GM18873 (cell line): ENCODE data around the gene MICAL3.
"Not testable (repeated sequence)": the region's sequence is repeated elsewhere in the genome, so short reads cannot be mapped to it uniquely, and the experiment has no call there.

ENCODE experiments used
- ATAC-seq: cut with Tn5 transposase; IDR thresholded peaks from one replicate; pipeline ENCODE4 v1.9.1; 2021; ENCODE audit warnings: mild to moderate bottlenecking, moderate library complexity, moderate number of reproducible peaks; ENCODE audit not compliant: unreplicated experiment, low FRiP score

Gene MICAL3

DNA sequence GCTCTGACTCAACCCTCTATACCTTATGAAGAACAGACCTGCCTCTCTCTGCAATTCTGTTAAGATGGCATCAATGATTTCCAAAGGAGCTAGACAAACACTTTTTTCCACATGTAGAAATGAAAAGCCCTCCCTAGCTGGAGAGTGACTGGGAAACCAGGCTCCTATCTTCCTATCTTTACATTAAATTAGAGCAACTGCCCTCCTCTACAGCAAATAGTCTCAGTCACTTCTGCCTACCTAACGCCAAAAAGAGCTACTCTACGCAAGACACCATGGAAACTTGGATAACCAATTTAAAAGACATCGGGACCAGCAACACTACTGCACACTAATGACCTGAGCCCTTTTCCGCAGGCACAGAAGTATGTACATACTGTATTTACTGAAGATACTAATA, 84.8 kb downstream of the MICAL3 start:
- no peak for ATAC-seq

DNA sequence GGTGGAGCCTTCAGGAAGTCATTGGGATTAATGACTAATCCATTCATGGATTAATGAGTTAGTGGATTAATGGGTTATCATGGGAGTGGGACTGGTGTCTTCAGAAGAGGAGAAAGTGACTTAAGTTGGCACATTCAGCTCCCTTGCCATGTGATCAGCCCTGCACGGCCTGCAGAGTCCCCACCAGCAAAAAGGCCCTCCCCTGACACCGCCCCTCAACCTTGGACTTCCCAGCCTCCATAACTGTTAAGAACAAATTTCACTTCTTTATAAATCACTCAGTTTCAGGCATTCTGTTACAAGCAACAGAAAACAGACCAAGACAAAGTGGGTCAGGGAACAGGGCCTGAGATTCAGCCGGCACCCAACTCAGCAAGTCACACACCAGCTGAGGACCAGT, 85.3 kb downstream of the MICAL3 start:
- no peak for ATAC-seq

DNA sequence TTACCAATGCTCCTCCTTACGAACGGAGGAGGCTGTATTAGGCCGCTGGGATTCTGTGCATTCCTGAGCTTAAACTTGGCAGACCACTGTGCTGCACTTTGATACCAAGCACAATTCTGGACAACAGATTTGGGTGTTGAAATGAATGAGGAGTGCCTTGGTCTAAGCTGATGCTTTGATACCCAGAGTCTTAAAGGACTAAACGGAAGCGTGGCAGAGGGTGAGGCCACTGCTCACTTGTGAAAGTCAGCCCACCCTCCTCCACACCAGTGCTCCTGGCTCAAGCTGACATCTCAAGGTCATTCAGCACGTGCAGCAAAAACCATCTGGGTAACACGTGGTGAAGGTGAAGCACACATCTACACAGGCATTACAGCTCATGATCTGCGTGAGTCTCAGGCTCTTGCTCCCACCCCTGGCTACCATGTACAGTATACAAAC, 85.9 kb downstream of the MICAL3 start:
- no peak for ATAC-seq

DNA sequence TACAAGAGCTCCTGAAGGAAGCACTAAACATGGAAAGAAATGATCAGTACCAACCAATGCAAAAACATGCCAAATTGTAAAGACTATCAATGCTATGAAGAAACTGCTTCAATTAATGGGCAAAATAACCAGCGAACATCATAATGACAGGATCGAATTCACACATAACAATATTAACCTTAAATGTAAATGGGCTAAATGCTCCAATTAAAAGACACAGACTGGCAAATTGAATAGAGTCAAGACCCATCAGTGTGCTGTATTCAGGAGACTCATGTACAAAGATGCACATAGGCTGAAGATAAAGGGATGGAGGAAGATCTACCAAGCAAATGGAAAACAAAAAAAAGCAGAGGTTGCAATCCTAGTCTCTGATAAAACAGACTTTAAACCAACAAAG, 91.9 kb downstream of the MICAL3 start:
- ATAC-seq = not testable (repeated sequence)

DNA sequence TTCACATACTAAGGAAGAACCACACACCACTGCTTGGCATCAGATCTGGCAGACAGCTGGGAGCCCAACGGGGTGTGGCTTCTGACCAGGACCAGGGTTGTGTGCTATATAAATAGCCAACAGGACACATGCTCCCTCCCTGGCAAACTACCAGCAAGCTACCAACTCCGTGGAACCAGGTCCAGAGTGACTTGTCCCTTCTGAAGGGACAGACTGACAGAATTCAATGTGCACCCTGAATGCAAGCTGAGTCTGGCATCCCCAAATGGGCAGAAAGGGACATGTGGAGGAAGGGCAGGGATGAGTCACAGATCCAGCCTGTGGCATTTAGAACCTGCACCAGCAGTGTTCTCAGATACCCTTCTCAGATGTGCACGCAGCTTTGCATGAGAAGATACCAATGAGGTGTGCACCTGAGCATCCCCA, 92.9 kb downstream of the MICAL3 start:
- no peak for ATAC-seq

DNA sequence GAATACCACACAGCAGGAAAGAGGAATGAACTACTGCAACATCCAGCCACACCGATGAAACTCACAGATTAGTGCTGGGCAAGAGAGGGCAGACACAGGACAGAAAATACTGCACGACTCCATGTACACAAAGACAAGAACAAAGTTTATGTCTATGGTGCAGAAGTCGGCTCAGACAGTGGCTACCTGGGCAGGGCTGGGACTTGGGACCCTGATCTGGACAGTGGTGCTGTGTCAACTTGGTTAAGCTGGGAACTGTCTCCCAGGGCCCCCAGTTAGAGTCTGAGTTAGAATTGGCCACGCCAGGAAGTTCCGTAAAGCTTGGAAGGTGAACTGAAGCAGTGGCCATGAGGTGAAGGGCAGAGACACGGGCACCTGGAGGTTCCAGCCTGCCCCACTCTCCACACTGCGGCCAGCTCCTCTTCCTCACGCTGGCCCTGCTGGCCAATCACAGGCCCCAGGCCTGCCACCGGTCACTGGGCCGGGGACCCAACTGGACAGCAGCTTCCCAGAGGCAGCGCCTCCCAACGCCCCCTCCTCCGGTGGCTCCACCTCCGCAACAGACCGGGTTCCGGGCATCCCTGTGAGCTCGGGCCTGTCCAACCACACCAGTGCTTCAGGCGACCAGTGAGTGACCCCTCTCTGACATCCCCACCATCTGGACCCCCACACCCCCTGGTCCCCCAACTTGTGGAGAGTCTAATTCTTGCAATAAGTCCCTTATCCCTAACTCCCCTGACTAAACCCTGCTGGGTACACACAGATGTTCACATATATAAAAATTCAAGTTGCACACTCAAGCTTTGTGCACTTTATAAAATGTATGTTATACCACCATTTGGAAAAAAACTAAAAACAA, 93.7 kb downstream of the MICAL3 start:
- ATAC-seq = no peak

DNA sequence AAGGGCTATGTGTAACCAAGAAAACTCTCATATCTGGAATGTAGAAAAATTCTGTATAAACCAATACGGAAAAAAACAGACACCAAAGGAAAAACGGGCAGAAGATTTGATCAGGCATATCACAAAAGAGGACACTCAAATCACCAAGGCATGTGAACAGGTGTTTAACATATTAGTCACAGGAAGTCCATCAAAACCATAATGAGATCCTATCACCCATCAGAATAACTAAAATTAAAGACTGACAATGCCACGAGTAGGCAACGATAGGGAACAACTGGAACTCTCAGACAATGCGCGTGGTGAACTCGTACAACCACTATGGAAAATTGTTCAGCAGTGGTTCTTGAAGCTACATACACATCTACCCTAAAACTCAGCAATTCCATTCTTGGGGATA, 94.5 kb downstream of the MICAL3 start:
- ATAC-seq = no peak

DNA sequence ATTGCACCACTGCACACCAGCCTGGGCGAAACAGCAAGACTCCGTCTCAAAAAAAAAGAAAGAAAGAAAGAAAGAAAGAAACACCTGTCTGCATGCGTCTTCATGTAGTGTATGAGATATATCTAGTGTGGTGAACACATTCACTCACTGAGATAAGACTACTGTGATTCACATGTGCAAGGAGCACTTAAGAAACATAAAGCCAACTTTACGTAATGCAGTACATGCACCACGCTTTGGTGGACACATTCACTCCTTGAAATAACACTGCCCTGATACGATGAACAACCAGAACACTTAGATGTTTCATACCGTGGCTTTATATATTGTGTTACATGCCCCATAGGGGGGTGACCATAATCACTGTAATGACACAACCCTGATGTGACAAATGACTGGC, 96.0 kb downstream of the MICAL3 start:
- ATAC-seq = no peak

DNA sequence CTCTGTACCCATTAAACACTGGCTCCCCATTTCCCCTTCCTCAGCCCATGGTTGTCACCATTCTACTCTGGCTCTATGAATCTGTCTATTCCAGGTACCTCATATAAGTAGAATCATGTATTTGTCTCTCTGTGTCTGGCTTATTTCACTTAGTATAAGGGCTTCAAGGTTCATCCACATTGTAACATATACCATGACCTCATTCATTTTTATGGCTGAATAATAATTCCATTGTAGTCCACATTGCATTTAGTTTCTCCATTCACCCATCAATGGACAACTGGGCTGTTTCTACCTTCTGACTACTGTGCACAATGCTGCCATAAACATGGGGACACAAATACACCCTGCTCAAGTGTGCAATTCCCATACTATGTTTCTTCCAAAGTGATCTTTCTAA, 97.3 kb downstream of the MICAL3 start:
- ATAC-seq = no peak

DNA sequence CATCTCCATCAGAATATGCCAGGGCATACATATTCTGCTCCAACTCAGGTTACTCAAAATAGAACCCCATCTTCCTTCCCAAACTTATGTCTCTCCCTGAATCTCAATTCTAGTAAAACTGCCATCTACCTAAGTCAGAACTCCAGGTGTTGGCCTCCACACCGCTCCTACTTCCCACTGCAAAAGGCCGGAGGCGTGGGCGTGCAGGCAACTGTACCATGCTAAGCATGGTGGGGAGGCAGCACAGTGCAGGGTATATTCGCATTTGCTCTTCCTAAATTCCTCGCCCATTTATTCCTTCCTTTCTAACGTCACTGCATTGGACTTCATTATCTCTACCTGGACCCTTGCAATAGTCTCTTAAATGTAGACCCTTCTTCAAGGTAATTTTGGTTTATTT, 97.8 kb downstream of the MICAL3 start:
- ATAC-seq = no peak

DNA sequence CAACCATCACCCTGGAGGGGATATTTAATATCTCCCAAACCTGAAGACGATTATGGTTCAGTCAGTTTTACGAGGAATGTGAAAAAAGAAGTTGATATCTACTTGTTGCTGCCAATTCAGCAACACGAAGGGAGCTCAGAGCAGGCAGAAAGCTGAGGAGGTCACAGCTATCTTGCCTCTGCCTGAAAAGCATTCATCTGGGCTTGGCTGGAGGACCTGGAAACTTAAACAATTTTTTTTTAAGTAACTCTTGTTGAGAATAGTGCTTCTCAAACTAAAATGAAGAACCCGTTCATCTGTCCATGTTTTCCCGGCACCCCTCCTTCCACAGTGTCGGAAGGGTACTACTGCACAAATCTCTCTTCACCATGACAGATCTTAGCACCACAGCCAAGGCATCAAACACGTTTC, 98.9 kb downstream of the MICAL3 start:
- no peak for ATAC-seq

DNA sequence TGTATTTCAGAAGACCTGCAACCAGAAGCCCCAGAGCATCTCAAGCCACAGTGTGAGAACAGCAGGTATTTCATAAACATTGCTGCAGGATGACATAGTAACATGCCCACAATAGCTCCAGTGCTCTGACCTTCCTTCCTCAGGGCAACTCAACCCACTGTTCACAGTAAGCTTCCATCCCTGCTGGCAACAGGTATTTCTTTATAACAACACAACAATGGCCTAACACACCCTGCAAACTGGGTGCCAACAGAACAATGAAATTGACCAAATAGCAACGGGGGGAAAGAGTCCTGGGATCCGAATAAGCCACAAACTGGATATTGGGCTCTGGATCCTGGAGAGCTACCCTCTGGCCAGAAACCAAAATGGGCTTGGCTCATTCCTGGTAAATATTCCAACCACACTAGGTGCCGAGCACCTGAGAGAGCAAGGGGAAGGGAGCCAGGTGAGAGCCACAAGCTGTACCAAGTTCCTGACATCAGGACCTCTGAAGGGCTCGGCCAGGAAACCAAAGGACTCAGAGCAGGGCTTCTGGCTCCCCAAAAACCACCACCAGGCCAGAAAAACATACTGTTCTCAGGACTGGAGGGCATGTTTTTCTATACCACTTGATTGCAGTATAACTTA, 99.5 kb downstream of the MICAL3 start:
- no peak for ATAC-seq

DNA sequence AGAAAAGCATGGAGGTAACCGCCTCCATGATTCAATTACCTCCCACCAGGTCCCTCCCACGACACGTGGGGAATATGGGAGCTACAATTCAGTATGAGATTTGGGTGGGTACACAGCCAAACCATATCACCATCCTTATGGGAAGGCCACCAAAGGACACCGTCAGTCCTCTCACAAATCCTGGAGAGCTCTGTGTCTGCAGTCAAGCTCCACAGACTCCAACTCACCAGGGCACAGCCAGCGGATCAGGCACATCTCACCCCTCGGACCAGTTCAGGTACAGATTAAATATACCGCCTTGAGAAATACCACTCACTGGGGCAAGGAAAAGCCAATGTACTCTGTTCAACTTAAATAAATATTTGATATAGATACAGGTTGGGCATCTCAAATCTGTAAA, 100.3 kb downstream of the MICAL3 start:
- ATAC-seq = no peak

DNA sequence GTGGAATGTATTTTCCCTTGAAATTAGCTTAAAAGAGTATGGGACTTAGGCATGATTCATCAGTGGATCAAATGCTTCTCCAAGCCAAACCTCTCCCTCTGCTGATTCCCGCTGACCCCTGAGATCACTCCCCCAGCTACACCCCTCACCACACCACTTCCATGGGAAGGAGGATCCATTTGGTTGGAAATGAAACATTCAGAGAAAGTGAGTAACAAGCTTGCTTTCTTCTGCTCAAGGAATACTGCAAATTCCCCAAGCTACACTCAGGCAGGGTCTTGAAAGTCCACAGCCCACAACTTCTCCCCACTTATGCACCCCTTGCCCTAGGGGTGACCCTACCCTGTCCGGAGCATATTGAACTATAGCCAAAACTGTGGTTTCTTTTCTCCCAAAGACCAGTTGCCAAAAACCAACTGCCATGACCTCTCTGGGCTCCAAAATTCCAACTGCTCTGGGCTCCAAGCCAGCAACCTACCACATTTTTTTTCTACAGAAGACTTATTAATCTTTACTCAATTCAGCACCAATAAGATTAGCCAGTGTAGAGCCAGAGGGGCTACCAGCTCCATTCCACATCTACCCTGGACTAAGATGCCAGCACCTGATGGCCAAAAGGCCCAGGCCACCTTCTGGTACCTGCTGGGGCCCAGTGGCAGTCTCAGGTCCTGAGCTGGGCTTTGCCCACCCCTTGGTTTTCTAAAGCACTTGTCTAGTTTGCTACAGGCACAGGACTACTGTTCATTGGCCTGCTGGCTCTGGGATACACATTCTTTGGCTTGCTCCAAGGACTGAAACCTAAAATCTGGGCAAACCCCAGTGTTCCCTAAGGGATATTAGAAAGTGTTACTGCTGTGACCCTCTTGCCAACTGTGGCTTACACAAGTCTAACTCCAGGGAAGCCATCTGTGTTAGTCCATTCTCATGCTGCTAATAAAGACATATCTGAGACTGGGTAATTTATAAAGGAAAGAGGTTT, 101.1 kb downstream of the MICAL3 start:
- ATAC-seq = no peak

DNA sequence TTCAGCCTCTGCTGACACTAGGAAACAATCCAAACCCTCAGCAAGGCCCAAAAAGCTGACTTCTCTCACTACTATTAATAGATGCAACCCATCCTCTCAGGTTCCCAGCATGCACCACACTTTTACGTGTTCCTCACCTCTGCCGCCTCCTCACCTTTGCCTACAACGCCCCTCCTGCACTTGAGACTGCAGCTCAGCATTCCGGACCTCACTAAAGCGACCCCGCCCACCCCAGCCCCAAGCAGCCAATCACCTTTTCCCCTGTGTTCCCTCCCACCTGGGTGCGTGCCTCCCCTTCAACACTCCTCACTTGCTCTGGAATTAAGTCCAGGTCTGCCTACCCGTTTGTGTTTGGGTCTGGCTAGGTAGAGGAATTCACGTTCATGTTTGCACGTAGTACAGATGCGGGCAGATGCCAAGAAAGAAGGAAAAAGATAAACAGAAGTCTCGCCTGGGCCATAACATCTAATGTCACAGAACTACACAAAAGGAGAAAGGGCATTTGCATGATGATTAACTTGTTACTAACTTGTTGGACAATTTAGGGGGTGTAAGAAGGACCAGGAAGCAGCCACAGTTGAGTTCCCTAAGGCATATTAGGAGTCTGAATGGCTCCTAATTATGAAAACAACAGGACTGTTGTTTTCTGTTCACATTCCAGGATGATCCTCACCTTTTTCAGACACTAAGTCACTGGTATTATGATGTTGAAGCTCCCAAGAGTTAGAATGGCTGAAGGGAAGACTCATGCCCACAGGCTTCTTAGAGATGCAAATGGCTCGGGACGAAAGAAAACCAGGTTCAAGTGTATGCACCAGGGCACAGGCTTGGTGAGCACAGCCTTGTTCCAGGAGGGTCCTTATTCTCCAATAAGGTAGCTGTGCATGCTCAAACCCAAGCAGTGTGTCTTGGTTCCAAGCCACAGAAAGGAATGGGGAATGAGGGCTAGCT, 102.2 kb downstream of the MICAL3 start:
- ATAC-seq = no peak

DNA sequence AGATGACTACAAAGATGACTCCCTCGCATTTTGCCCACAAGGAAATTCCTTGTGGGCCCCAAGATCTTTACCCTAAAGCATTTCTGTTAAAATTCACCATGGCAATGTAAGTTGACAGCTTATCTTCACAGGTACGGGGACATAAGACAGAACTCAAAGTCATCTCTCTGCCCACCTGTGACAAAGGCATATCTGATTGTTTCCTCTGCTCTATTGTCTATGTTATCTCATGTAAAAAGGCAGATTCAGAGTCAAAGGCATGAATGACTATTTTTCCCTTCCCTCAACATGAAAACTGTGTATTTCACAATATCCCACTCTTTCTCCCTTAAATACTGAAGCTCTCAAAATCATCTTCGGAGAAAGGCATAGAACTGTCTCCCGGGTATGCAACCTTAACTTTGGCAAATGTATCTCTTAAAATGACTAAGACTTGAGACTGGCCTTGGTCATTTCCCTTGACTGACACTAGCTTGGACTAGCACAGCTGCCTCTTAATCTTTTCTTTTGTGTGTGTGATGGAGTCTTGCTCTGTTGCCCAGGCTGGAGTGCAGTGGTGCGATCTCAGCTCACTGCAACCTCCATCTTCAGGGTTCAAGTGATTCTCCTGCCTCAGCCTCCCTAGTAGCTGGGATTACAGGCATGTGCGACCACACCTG, 103.2 kb downstream of the MICAL3 start:
- ATAC-seq = no peak

DNA sequence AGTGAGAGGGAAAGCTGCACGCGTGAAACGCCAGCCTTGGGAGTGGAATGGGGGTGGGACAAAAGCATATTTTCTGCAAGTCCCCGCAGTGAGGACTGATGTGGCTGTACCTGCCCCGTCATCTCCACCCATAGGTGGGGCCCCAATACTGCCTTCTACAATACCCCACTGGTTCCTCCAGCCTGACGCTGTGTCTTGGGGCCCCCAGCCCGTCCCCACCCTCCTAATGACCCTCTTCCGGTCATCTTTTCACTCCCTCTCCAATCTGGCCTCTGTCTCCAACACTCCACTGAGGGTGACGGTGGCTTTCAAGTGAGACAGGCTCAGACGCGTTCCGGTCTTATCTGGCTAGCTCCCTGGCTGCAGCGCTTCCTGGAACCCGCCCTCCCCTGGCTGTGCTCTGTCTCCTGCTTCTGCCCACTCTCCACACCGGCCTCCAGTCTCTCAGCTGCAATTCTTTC, 104.2 kb downstream of the MICAL3 start:
- no peak for ATAC-seq

DNA sequence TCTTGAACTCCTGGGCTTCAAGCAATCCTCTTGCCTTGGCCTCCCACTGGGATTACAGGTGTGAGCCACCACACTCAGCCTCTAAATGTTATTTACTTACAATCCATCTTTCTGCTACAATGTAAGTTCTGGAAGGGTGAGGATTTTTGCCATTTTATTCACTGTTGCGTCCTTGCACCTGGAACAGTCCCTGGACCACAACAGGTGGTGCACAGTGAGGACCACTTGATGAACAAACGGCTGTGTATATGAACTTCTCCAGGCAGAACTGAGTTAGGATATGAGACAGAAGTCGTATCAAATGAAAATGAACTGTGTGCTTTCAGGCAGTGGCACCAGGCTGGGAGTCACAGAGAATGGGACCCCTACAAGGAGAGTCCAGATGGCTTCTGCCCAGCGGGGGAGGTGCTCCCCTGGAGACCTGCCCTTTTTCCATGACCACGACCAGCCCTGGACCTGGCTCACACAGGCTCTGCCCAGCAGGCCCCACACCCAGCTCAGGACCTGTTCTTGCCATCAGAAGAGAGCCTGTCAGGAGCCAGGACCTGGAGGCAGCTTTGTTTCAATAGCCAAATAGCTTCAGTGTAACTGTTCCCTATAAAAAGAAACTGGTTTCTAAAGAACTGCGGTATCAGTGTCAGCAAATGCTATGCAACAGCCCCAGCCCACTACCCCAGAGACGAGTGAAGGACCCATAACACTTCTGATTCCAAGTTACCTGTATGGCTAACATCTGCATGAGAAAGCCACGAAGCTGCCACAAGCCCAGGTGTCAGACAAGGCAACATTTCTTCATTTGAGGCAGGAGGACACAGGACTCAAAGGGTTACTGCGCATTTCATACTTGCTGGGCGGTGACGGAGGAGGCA, 104.9 kb downstream of the MICAL3 start:
- ATAC-seq = no peak
